ENCODE results near the gene L3HYPDH. TPM values are rescaled to one million over a fixed set of nuclear protein-coding genes. Genes with fewer than 3 reads are reported as not detected.

Gene L3HYPDH
- total RNA-seq, 1 donor = 55.5 TPM

DNA sequence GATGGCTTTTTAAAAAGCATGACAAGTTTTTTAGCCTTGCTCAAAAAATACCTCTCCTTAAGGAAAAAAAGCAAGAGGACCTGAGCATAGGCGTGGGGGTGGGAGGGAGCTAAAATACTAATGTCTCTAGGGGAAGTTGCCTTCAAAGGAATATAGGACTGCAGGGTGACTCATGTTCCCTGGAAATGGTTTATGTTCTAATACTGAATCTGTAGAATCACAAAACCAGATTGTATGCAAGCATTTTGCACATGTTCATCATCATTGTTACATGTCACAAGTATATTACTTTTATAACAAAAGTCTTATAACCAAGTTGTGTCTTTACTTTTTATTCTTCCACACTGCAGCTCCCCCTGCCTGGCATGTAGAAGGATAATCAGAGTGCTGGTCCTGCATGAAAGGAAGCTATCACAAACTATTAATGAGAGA, 55.6 kb downstream of the L3HYPDH start:
- DNase-seq (ENCODE audit: low read depth in 2 of 3, low spot score in 2 of 3) = no peak

DNA sequence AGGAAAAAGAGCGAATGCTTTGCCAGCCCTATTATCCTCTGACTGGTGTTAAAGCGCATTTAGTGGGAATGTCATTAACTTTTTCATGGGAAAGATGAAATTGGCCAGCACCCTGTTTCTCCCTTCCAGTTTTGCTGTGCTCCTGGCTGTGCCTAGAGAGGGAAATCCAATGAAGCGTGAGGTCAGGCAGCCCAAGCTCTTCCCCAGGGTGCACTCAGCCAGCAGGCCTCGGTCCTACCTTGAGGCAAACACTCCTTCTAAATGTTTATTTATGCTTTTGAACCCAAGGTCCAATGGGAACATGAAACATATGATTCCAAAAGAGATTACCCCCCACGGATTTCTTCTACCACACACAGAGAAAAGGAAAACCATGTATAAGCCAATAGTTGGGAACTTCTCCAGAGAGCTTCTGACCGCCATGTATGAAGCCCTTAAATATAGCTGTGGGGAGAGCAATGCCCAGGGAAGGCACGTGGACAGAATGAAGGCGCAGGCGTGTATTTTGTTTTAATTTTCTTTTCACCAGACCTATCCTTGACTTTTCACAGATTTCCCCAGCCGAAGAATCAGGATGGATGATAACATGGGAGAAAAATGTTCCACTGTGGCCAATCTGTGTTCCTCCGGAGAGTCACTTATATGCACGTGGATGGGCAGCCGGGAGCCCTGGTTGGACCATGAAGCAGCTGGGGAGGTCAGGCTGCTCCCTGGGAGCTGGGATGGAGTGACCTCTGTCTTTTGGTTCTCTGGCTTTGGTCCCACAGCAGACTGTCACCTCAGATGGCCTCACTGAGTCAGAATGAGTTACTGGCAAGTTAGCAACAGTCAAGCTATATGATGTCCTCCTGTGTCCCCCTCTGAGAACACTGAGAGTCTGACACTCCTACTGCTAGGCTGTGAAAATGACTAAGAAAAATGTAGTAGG, 56.3 kb downstream of the L3HYPDH start:
- DNase-seq (ENCODE audit: low read depth in 2 of 3, low spot score in 2 of 3) = no peak

DNA sequence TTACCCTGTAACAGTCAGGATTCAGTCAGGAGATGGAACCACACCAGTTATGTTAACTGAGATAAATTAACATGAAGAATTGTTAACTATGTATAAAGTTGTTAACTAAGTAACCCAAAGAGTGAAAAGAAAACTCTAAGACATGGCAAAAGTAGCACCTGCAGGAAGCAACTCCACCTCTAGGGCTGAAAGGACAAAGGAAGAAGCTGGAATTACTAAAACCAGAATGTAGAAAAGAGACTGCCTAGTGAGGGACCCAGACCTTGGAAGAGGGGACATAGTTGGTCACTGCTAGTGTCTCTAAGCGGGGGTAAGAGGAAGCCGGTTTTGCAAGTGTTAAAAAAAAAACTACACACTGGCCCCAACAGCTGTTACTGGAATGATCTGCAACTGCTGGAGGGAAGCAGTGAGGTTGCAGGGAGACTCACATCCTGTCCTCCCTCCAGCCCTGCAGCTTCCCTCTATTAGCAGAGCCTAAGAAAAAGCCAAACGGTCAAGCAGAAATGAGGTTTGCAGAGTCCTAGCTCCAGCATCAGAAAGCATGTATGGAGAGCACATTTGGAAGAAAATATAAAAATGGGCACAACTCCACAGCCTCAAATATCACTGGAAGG, 58.8 kb downstream of the L3HYPDH start:
- no peak for DNase-seq (ENCODE audit: low read depth in 2 of 3, low spot score in 2 of 3)

GRCh38 chr14:59424341-59425071, 59.7 kb downstream of the L3HYPDH start:
- no peak for DNase-seq (ENCODE audit: low read depth in 2 of 3, low spot score in 2 of 3)

Other genes starting within 250 kb of the L3HYPDH start
- 3.0 TPM for gene GPR135, start 19.0 kb downstream of the L3HYPDH start, total RNA-seq
- gene JKAMP, start 109 bp upstream of the L3HYPDH start, total RNA-seq = 56.8 TPM
- gene CCDC175, start 92.4 kb upstream of the L3HYPDH start, total RNA-seq = 0.54 TPM